Keratinocyte (primary cell): ENCODE data around the gene PARD6G. TPM values are rescaled to one million over a fixed set of nuclear protein-coding genes. Genes with fewer than 3 reads are reported as not detected.

ENCODE experiments used
- DNase-seq: peaks from one replicate; pipeline ENCODE4 v3.0.0-alpha.2; 2011; ENCODE audit warnings: low read depth, missing footprints, low spot score
- FAIRE-seq: peaks from 2 replicates; lab custom pipeline; 2011; peaks lifted over from hg19 to GRCh38; lab: Jason Lieb, UNC
- H2AFZ ChIP-seq: 2 replicates; pipeline ENCODE4 v1.6.0; 2012; ENCODE audit warnings: low read length, control low read depth, inconsistent platforms; ENCODE audit not compliant: control insufficient read depth
- H3K27ac ChIP-seq: 2 replicates; pipeline ENCODE4 v1.5.1; 2011; ENCODE audit warnings: low read length; ENCODE audit not compliant: control insufficient read depth, insufficient read depth
- H3K27me3 ChIP-seq: 3 replicates; pipeline ENCODE4 v1.6.0; 2011; ENCODE audit warnings: low read length; ENCODE audit not compliant: control insufficient read depth, insufficient read depth; ENCODE audit errors: extremely low read depth
- H3K36me3 ChIP-seq, 2 experiments: 2 replicates in 1 of 2; 3 replicates in 1 of 2; pipeline ENCODE4 v1.5.1; 2011; ENCODE audit warnings: low read length in 2 of 2, mild to moderate bottlenecking in 1 of 2; ENCODE audit not compliant: control insufficient read depth in 2 of 2, insufficient read depth in 2 of 2; ENCODE audit errors: extremely low read depth in 1 of 2
- H3K4me1 ChIP-seq: 3 replicates; pipeline ENCODE4 v1.5.1; 2011; ENCODE audit warnings: low read length; ENCODE audit not compliant: control insufficient read depth, insufficient read depth; ENCODE audit errors: extremely low read depth
- H3K4me2 ChIP-seq: 3 replicates; pipeline ENCODE4 v1.6.0; 2011; ENCODE audit warnings: low read depth, low read length; ENCODE audit not compliant: control insufficient read depth, insufficient read depth; ENCODE audit errors: extremely low read depth
- H3K4me3 ChIP-seq, 3 experiments: fragments of 200-600 bp in 1 of 3; sonication (generic) in 1 of 3; 2 replicates in 2 of 3; 3 replicates in 1 of 3; pipeline ENCODE4 v1.5.1; 2011 to 2016; ENCODE audit warnings: low read length in 3 of 3, mild to moderate bottlenecking in 3 of 3, control low read depth in 2 of 3, inconsistent platforms in 1 of 3, low read depth in 1 of 3, mixed read lengths in 1 of 3, mixed run types in 1 of 3, moderate library complexity in 1 of 3; ENCODE audit not compliant: control insufficient read depth in 2 of 3, insufficient read depth in 2 of 3; ENCODE audit errors: extremely low read depth in 1 of 3
- H3K79me2 ChIP-seq: 2 replicates; pipeline ENCODE4 v1.6.0; 2012; ENCODE audit warnings: low read length; ENCODE audit not compliant: control insufficient read depth, insufficient read depth
- H3K9ac ChIP-seq: 3 replicates; pipeline ENCODE4 v1.6.0; 2011; ENCODE audit warnings: low read length; ENCODE audit not compliant: control insufficient read depth, insufficient read depth; ENCODE audit errors: extremely low read depth
- H3K9me1 ChIP-seq: 3 replicates; pipeline ENCODE4 v1.6.0; 2011; ENCODE audit warnings: low read length; ENCODE audit not compliant: control insufficient read depth, insufficient read depth; ENCODE audit errors: extremely low read depth
- H3K9me3 ChIP-seq: 2 replicates; pipeline ENCODE4 v1.5.1; 2012; ENCODE audit warnings: low read depth, low read length; ENCODE audit not compliant: control insufficient read depth
- H4K20me1 ChIP-seq: 3 replicates; pipeline ENCODE4 v1.6.0; 2011; ENCODE audit warnings: low read length; ENCODE audit not compliant: control insufficient read depth, insufficient read depth; ENCODE audit errors: extremely low read depth
- EZH2 ChIP-seq: IDR thresholded peaks from one replicate; pipeline ENCODE4 v1.6.1; 2012; ENCODE audit warnings: inconsistent platforms, mild to moderate bottlenecking, low read length, moderate library complexity
- dilution Hi-C: fragments of 300-500 bp; cut with MboI; formaldehyde crosslinking; loops from one replicate; pipeline ENCODE4 v1.7.0; 2020; ENCODE audit warnings: low sequenced_read_pairs; ENCODE audit not compliant: extremely low pct_ligation_motif_present
- polyA plus RNA-seq, 5 experiments: library from polyadenylated mRNA; depleted of rRNA in 3 of 5; stranded (reverse) in 3 of 5; stranded (forward) in 1 of 5; unstranded in 1 of 5; fragments of >200 nt; gene quantifications; 1 replicate in 1 of 5; 2 replicates in 3 of 5; 3 replicates in 1 of 5; pipeline versions ENCODE4 v1.2.1 to v1.2.3, GENCODE V29; 2011 to 2012; ENCODE audit warnings: missing spikeins in 2 of 5, low read depth in 1 of 5, low replicate concordance in 1 of 5
- TF ChIP-seq, protein P1 (sequence below), 3 experiments: IDR thresholded peaks in 1 of 3; conservative IDR thresholded peaks in 1 of 3; optimal IDR thresholded peaks in 1 of 3; 2 replicates in 2 of 3; 3 replicates in 1 of 3; pipeline versions ENCODE3 to v1.5.1; 2011; ENCODE audit warnings: low read length in 3 of 3, mild to moderate bottlenecking in 3 of 3, moderate library complexity in 2 of 3, control low read depth in 1 of 3, inconsistent platforms in 1 of 3; ENCODE audit not compliant: insufficient read depth in 2 of 3; ENCODE audit errors: extremely low read depth in 1 of 3

The PARD6G gene
- polyA plus RNA-seq, 1 donor (not counting 4 experiments of a cell fraction or from before 2014, with no cell fraction given) = 21.3 TPM

- Histone ChIP-seq H3K9me3 (no peaks in the 10 kb centered on the region), H2AFZ (peak overlapping the region; percentile 66), H3K36me3 (no peaks in the 10 kb centered on the region), H3K4me3 (peak overlapping the region; percentile 73 to 84 (median 81)), H3K27me3 (no peaks in the 10 kb centered on the region), H3K4me1 (peaks cover 12% of the 10 kb centered on the region), H3K4me2 (peak overlapping the region; percentile 94), H4K20me1 (peaks cover 12% of the 10 kb centered on the region), H3K9me1 (no peaks in the 10 kb centered on the region), H3K27ac (peak overlapping the region; percentile 86), H3K79me2 (peaks cover 51% of the 10 kb centered on the region), H3K9ac (peak overlapping the region; percentile 81)
- dilution Hi-C loops = no loop called here
- no peak for TF ChIP-seq EZH2
- TF ChIP-seq, protein P1, sequence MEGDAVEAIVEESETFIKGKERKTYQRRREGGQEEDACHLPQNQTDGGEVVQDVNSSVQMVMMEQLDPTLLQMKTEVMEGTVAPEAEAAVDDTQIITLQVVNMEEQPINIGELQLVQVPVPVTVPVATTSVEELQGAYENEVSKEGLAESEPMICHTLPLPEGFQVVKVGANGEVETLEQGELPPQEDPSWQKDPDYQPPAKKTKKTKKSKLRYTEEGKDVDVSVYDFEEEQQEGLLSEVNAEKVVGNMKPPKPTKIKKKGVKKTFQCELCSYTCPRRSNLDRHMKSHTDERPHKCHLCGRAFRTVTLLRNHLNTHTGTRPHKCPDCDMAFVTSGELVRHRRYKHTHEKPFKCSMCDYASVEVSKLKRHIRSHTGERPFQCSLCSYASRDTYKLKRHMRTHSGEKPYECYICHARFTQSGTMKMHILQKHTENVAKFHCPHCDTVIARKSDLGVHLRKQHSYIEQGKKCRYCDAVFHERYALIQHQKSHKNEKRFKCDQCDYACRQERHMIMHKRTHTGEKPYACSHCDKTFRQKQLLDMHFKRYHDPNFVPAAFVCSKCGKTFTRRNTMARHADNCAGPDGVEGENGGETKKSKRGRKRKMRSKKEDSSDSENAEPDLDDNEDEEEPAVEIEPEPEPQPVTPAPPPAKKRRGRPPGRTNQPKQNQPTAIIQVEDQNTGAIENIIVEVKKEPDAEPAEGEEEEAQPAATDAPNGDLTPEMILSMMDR (optimal IDR thresholded peaks at IDR 0.05 in 1 of 3, IDR thresholded peaks at IDR 0.05 in 1 of 3, conservative IDR thresholded peaks at IDR 0.05 in 1 of 3; ENCODE audit: extremely low read depth in 1 of 3, insufficient read depth in 2 of 3, low read length in 3 of 3) = no peak
- DNase-seq (no peak), FAIRE-seq (no peak)
Observed at GRCh38 chr18:80109676-80110078, 137.6 kb downstream of the PARD6G start.

- dilution Hi-C loops = no loop called here
- TF ChIP-seq EZH2 = no peak
- TF ChIP-seq, protein P1 (optimal IDR thresholded peaks at IDR 0.05 in 1 of 3, IDR thresholded peaks at IDR 0.05 in 1 of 3, conservative IDR thresholded peaks at IDR 0.05 in 1 of 3; ENCODE audit: extremely low read depth in 1 of 3, insufficient read depth in 2 of 3, low read length in 3 of 3) = no peak
- peaks cover 45% of the 10 kb centered on the region for H3K79me2 ChIP-seq
- H4K20me1 ChIP-seq = peaks cover 12% of the 10 kb centered on the region
- DNase-seq (peak; percentile 96), FAIRE-seq (peak; percentile 90)
- peak within 1 kb of the TSS; percentile 73 to 84 (median 81) for H3K4me3 ChIP-seq
- no peaks in the 10 kb centered on the region for H3K9me3 ChIP-seq
- H3K36me3 ChIP-seq = no peaks in the 10 kb centered on the region
- peak within 1 kb of the TSS; percentile 83 for H2AFZ ChIP-seq
- H3K9me1 ChIP-seq = no peaks in the 10 kb centered on the region
- H3K4me2 ChIP-seq = peak within 1 kb of the TSS; percentile 94
- H3K27me3 ChIP-seq = no peaks in the 10 kb centered on the region
- H3K9ac ChIP-seq = peak within 1 kb of the TSS; percentile 81
- H3K4me1 ChIP-seq = peaks cover 12% of the 10 kb centered on the region
- peak within 1 kb of the TSS; percentile 86 for H3K27ac ChIP-seq
Observed at GRCh38 chr18:80108739-80109675, 138.3 kb downstream of the PARD6G start, which contains the start of gene ADNP2. TSS of gene ADNP2 (plus strand) at chr18:80109262. CDS start at chr18:80117543, 8,281 bp downstream.
